GM23338 (cell line): ENCODE data around the gene PFKM. TPM values are rescaled to one million over a fixed set of nuclear protein-coding genes. Genes with fewer than 3 reads are reported as not detected.

Source experiments
- ATAC-seq: fragments of 200-7000 bp; cut with Tn5 transposase; 3 replicates; pipeline ENCODE4 v1.9.1; 2020
- DNase-seq: peaks from one replicate; pipeline ENCODE4 v3.0.0-alpha.2; 2015; ENCODE audit warnings: low spot score
- H2AFZ ChIP-seq: fragments of 200-600 bp; sonication (generic); 2 replicates; pipeline ENCODE4 v1.8.0; 2016; ENCODE audit warnings: antibody characterized with exemption, mild to moderate bottlenecking, moderate library complexity
- H3F3A ChIP-seq: fragments of 200-600 bp; sonication (generic); replicated peaks from 2 replicates; pipeline ENCODE4 v1.8.0; 2017; ENCODE audit warnings: antibody characterized with exemption, mixed run types, low read depth
- H3K27ac ChIP-seq: fragments of 200-600 bp; sonication (generic); 2 replicates; pipeline ENCODE4 v1.6.1; 2016; ENCODE audit warnings: low read depth
- H3K27me3 ChIP-seq: fragments of 200-600 bp; sonication (generic); 2 replicates; pipeline ENCODE4 v1.8.0; 2016; ENCODE audit warnings: mild to moderate bottlenecking, mixed run types, moderate library complexity; ENCODE audit not compliant: insufficient read depth
- H3K36me3 ChIP-seq: fragments of 200-600 bp; sonication (generic); 2 replicates; pipeline ENCODE4 v1.8.0; 2016; ENCODE audit warnings: mild to moderate bottlenecking; ENCODE audit not compliant: insufficient read depth
- H3K4me1 ChIP-seq: fragments of 200-600 bp; sonication (generic); 2 replicates; pipeline ENCODE4 v1.8.0; 2016; ENCODE audit warnings: mild to moderate bottlenecking, moderate library complexity; ENCODE audit not compliant: insufficient read depth
- H3K4me2 ChIP-seq: fragments of 200-600 bp; sonication (generic); 2 replicates; pipeline ENCODE4 v1.7.1; 2017; ENCODE audit warnings: mixed run types
- H3K4me3 ChIP-seq: fragments of 200-600 bp; sonication (generic); 2 replicates; pipeline ENCODE4 v1.6.1; 2016; ENCODE audit warnings: mixed run types
- H3K79me2 ChIP-seq: fragments of 200-600 bp; sonication (generic); replicated peaks from 2 replicates; pipeline ENCODE4 v1.8.0; 2017; ENCODE audit warnings: mild to moderate bottlenecking; ENCODE audit not compliant: insufficient read depth
- H3K9me2 ChIP-seq: fragments of 200-600 bp; sonication (generic); 2 replicates; pipeline ENCODE4 v1.8.0; 2017; ENCODE audit not compliant: insufficient read depth
- H4K20me1 ChIP-seq: fragments of 200-600 bp; sonication (generic); replicated peaks from 2 replicates; pipeline ENCODE4 v1.8.0; 2017; ENCODE audit warnings: mild to moderate bottlenecking; ENCODE audit not compliant: insufficient read depth
- H3K27ac Mint-ChIP-seq: 2 replicates; pipeline ENCODE4 v1.8.0; 2020; ENCODE audit warnings: inconsistent platforms, mild to moderate bottlenecking, moderate library complexity, mixed read lengths
- H3K27me3 Mint-ChIP-seq: 3 replicates; pipeline ENCODE4 v1.8.0; 2022; ENCODE audit warnings: low read depth, mild to moderate bottlenecking, moderate library complexity, mixed read lengths, inconsistent platforms; ENCODE audit not compliant: insufficient read depth, poor library complexity
- H3K36me3 Mint-ChIP-seq: 3 replicates; pipeline ENCODE4 v1.8.0; 2021; ENCODE audit warnings: low read depth, mild to moderate bottlenecking, inconsistent platforms, moderate library complexity, mixed read lengths
- H3K4me1 Mint-ChIP-seq: 3 replicates; pipeline ENCODE4 v1.8.0; 2020; ENCODE audit warnings: mild to moderate bottlenecking, inconsistent platforms, mixed read lengths
- H3K4me3 Mint-ChIP-seq: 3 replicates; pipeline ENCODE4 v1.8.0; 2021; ENCODE audit warnings: moderate library complexity, mild to moderate bottlenecking, inconsistent platforms, mixed read lengths
- H3K9me3 Mint-ChIP-seq: 3 replicates; pipeline ENCODE4 v1.8.0; 2020; ENCODE audit warnings: moderate library complexity, mild to moderate bottlenecking, inconsistent platforms, mixed read lengths
- CTCF ChIP-seq, 2 experiments: fragments of 200-600 bp in 1 of 2; sonication (generic) in 1 of 2; conservative IDR thresholded peaks; 2 replicates each; pipeline versions ENCODE4 v1.5.1 to v1.6.1; 2016 to 2017; ENCODE audit warnings: antibody characterized with exemption in 2 of 2, low read depth in 2 of 2, mild to moderate bottlenecking in 2 of 2, moderate library complexity in 1 of 2
- ETS1 ChIP-seq: IDR thresholded peaks from 2 replicates; pipeline ENCODE4 v1.6.1; 2016; ENCODE audit warnings: antibody characterized with exemption
- EZH2 ChIP-seq: fragments of 200-600 bp; sonication (generic); IDR thresholded peaks from one replicate; pipeline ENCODE4 v1.8.0; 2017; ENCODE audit warnings: antibody characterized with exemption, mild to moderate bottlenecking, low read depth; ENCODE audit not compliant: unreplicated experiment
- JUNB ChIP-seq: IDR thresholded peaks from one replicate; pipeline ENCODE4 v1.6.1; 2016; ENCODE audit warnings: antibody characterized with exemption; ENCODE audit not compliant: unreplicated experiment
- NANOG ChIP-seq: IDR thresholded peaks from 2 replicates; pipeline ENCODE4 v1.6.1; 2016; ENCODE audit warnings: antibody characterized with exemption, borderline replicate concordance
- POLR2AphosphoS5 ChIP-seq: IDR thresholded peaks from 2 replicates; pipeline ENCODE4 v1.6.1; 2016; ENCODE audit warnings: antibody characterized with exemption, low read depth
- REST ChIP-seq: IDR thresholded peaks from one replicate; pipeline ENCODE4 v1.6.1; 2018; ENCODE audit warnings: antibody characterized with exemption; ENCODE audit not compliant: unreplicated experiment
- STAT1 ChIP-seq: IDR thresholded peaks from one replicate; pipeline ENCODE4 v1.6.1; 2016; ENCODE audit warnings: antibody characterized with exemption; ENCODE audit not compliant: unreplicated experiment
- ZNF114 ChIP-seq: fragments of 250-450 bp; sonication (Bioruptor Pico); IDR thresholded peaks from 2 replicates; pipeline ENCODE4 v1.5.0; 2020; ENCODE audit warnings: mild to moderate bottlenecking, moderate library complexity
- ZNF331 ChIP-seq: fragments of 250-450 bp; sonication (Bioruptor Pico); IDR thresholded peaks from 2 replicates; pipeline ENCODE4 v1.5.0; 2020; ENCODE audit warnings: low read depth, mild to moderate bottlenecking, moderate library complexity
- polyA plus RNA-seq: library from polyadenylated mRNA; unstranded; fragments of >200 nt; fragmentation: Nextera tagmentation; extraction: Ambion mirVana; gene quantifications from 2 replicates; pipeline ENCODE4 v1.2.1, GENCODE V29; 2016
- total RNA-seq: library from RNA; depleted of rRNA; stranded (reverse); fragments of >200 nt; shearing (Covaris generic); gene quantifications from 2 replicates; pipeline ENCODE4 v1.2.3, GENCODE V29; 2014

The PFKM gene
- total and polyA plus RNA-seq, 2 experiments from 2014 or later = 47.2 to 82.5 TPM

DNA sequence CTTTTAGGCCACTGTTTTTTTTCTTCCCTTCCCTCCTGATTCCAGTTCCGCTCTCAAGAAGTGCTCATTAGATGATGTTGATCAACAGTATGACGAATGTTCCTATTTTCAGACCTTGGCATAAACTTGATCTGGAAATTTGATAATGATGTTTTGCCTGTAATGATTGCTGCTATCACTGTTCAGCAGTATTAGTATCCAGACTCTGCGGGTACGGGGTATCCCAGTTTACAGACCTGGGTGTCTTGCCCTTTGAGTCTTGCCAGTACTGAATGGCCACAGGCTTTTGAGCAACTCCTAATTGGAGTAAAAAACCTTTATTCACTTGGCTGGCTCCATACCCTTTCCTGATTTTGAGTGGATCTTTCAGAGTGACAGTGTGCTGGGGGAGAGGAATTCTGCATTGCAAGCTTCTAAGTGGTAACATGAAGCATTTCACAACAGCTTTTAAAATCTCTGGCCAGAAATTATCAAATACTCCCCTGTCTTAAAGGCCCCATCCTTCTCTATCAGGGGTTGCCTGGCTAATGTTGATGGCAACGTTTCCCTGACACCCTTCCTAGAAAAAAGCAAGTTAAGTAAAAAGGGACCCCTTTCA is 44.1 kb downstream of the PFKM start (continued):
- TF ChIP-seq CTCF (conservative IDR thresholded peaks at IDR 0.05; ENCODE audit: low read depth in 2 of 2) = no peak
- TF ChIP-seq ZNF331 (CRISPR knock-in tag) = no peak

DNA sequence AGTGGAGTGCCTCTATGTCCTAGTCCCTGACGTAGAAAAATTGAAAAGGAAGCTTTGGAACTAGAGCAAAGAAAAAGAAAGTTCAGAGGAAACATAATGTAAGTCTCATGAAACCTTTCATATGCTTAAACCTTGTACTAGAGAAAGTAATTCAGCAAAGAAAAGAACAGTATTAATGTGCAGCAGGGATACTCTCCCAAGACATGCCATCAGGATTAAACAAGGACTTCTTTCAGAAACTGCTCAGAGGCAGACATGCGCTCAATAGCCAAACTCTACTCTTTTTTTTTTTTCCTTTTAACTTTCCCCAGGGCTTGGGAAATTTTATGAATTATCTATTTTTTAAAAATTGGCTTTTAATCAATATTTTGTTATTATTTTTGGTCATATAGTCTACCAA is 45.3 kb downstream of the PFKM start:
- Histone ChIP-seq H3K36me3 (no peaks in the 10 kb centered on the region), H3F3A (no peaks in the 10 kb centered on the region), H3K4me1 (no peaks in the 10 kb centered on the region), H3K4me2 (no peak overlapping the region), H3K27me3 (no peaks in the 10 kb centered on the region), H3K4me3 (no peak overlapping the region), H3K27ac (no peak overlapping the region), H3K79me2 (no peaks in the 10 kb centered on the region), H2AFZ (no peak overlapping the region), H3K9me2 (no peaks in the 10 kb centered on the region), H4K20me1 (no peaks in the 10 kb centered on the region)
- H3K27me3 Mint-ChIP-seq = peaks cover 2% of the 10 kb centered on the region
- no peaks in the 10 kb centered on the region for H3K36me3 Mint-ChIP-seq
- H3K4me1 Mint-ChIP-seq = no peaks in the 10 kb centered on the region
- no peaks in the 10 kb centered on the region for H3K9me3 Mint-ChIP-seq
- no peak for DNase-seq
- no peak overlapping the region for H3K27ac Mint-ChIP-seq
- ATAC-seq = no peak
- no peak overlapping the region for H3K4me3 Mint-ChIP-seq
- TF ChIP-seq CTCF (conservative IDR thresholded peaks at IDR 0.05; ENCODE audit: low read depth in 2 of 2) (no peak), REST (no peak), ZNF114 (CRISPR knock-in tag) (no peak), ETS1 (no peak), STAT1 (no peak), POLR2AphosphoS5 (no peak), ZNF331 (CRISPR knock-in tag) (no peak), EZH2 (no peak), NANOG (no peak), JUNB (no peak)
